ENCODE measurements around the gene LRRTM4. TPM values are rescaled to one million over a fixed set of nuclear protein-coding genes. Genes with fewer than 3 reads are reported as not detected.

LRRTM4 gene
- total and polyA plus RNA-seq, 2 of the 13 experiments (the other 11 are each of a cell fraction or from before 2014, with no cell fraction given) = 1.2 TPM

- Histone ChIP-seq H3K36me3 (replicated peaks in 1 of 2; ENCODE audit: control insufficient read depth in 1 of 2, insufficient read depth in 2 of 2, low read length in 2 of 2) (no peaks in the 10 kb centered on the region), H3K27ac (ENCODE audit: extremely low read length, insufficient read depth, low read length) (no peak overlapping the region), H4K20me1 (ENCODE audit: insufficient read depth, low read length) (no peaks in the 10 kb centered on the region; the same call in 1 of the 2 replicates), H3K4me2 (ENCODE audit: low read depth, low read length) (no peak overlapping the region), H3K9ac (ENCODE audit: insufficient read depth, low read depth, low read length) (no peak overlapping the region), H3K4me1 (ENCODE audit: insufficient read depth, low read length) (no peaks in the 10 kb centered on the region), H3K27me3 (ENCODE audit: control insufficient read depth in 1 of 2, insufficient read depth in 2 of 2, low read length in 2 of 2) (no peaks in the 10 kb centered on the region), H3K79me2 (ENCODE audit: insufficient read depth, low read length) (no peaks in the 10 kb centered on the region), H3K4me3 (replicated peaks in 1 of 3; ENCODE audit: insufficient read depth in 1 of 3, low read depth in 2 of 3, low read length in 3 of 3) (no peak overlapping the region), H2AFZ (ENCODE audit: low read length) (no peak overlapping the region), H3K9me3 (ENCODE audit: low read length) (no peaks in the 10 kb centered on the region)
- in situ Hi-C loops (cut with HindIII; ENCODE audit: extremely low pct_ligation_motif_present, low pct_unique_long_range_greater_than_20kb) (no loop called here), intact Hi-C loops (cut with micrococcal nuclease; ENCODE audit: unreplicated experiment) (no loop called here)
- WGBS (ENCODE audit: low lambda C conversion rate) = 2% methylated on average over 1 of the region's 1 CpG
- BruUV-seq (replicated peaks) = no TSS peak
- no peak for DNase-seq (ENCODE audit: low spot score)
- no peak for FAIRE-seq
- POLR2A ChIA-PET = no interaction called here
- no peak for ATAC-seq
- CTCF ChIA-PET (ENCODE audit: low intra/inter-chr PET ratio, low total read pairs) = no interaction called here
- TF ChIP-seq AKNA (CRISPR knock-in tag; IDR thresholded peaks at IDR 0.05; ENCODE audit: borderline replicate concordance) = no peak
- no peak for TF ChIP-seq TRIM24 (CRISPR knock-in tag; IDR thresholded peaks at IDR 0.05)
- no peak for TF ChIP-seq ASH2L (IDR thresholded peaks at IDR 0.05; ENCODE audit: insufficient read length, low read depth, low read length)
- TF ChIP-seq ZNF317 (CRISPR knock-in tag; IDR thresholded peaks at IDR 0.05) = no peak
- TF ChIP-seq HMGXB4 (CRISPR knock-in tag; IDR thresholded peaks at IDR 0.05; ENCODE audit: borderline replicate concordance in 1 of 2, low read depth in 1 of 2) = no peak
- no peak for TF ChIP-seq ZNF549 (CRISPR knock-in tag; IDR thresholded peaks at IDR 0.05)
- TF ChIP-seq THRA (CRISPR knock-in tag; IDR thresholded peaks at IDR 0.05; ENCODE audit: borderline replicate concordance) = no peak
- TF ChIP-seq NCOR1 (IDR thresholded peaks at IDR 0.05; ENCODE audit: borderline replicate concordance, low read length) = no peak
- no peak for TF ChIP-seq CREM (IDR thresholded peaks at IDR 0.05)
- no peak for TF ChIP-seq CREM (CRISPR knock-in tag; IDR thresholded peaks at IDR 0.05)
- TF ChIP-seq SRSF9 (IDR thresholded peaks at IDR 0.05; ENCODE audit: borderline replicate concordance, insufficient read depth, low read depth, low read length, poor library complexity, severe bottlenecking) = no peak
- no peak for TF ChIP-seq ATAD3A (CRISPR knock-in tag; IDR thresholded peaks at IDR 0.05)
- no peak for TF ChIP-seq ZNF770 (CRISPR knock-in tag; IDR thresholded peaks at IDR 0.05)
- no peak for TF ChIP-seq CBX2 (IDR thresholded peaks at IDR 0.05; ENCODE audit: low read depth, low read length)
- TF ChIP-seq CBX2 (CRISPR knock-in tag; IDR thresholded peaks at IDR 0.05; ENCODE audit: low read depth) = no peak
Measured at GRCh38 chr2:77418537-77418936, 103.6 kb downstream of the LRRTM4 start.
